ENCODE measurements around the gene DKKL1.

DKKL1 gene

DNA sequence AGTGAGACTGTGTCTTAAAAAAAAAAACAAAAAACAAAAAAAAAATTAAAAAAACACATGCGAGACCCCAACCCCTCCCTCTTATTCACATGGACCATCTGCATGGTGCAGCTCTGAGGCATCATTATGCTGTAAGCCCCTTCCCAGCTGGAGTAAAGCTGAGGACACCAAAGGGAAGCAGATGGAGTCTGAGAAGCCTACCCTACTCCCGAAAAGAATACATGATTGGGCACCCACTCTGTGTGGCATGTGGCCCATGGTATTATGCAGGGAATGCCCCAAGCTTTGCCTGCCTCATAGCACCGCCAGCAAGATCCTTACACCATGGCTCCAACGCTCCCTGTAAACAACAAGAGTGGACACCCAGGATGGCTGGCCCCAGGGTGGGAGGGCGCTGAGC lies 54.8 kb downstream of the DKKL1 start:
- peaks cover 50% of the 10 kb centered on the region for H3K27me3 ChIP-seq
- H3K36me3 ChIP-seq = no peaks in the 10 kb centered on the region
- no peaks in the 10 kb centered on the region for H3K9me3 ChIP-seq
- no peak for TF ChIP-seq CTCF (IDR thresholded peaks at IDR 0.05)
- peaks cover 19 to 25% of the 10 kb centered on the region in 2 experiments for H3K4me1 ChIP-seq (ENCODE audit: control insufficient read depth in 1 of 2, insufficient read depth in 1 of 2, low read depth in 1 of 2, low read length in 1 of 2)
- no peak overlapping the region for H3K27ac ChIP-seq
- H3K4me3 ChIP-seq (ENCODE audit: low read depth in 1 of 2, low read length in 1 of 2) = no peak overlapping the region

GRCh38 chr19:49419173-49419572 lies 55.5 kb downstream of the DKKL1 start:
- no peaks in the 10 kb centered on the region for H3K36me3 ChIP-seq
- H3K27me3 ChIP-seq = peaks cover 57% of the 10 kb centered on the region
- TF ChIP-seq CTCF (IDR thresholded peaks at IDR 0.05) = no peak

DNA sequence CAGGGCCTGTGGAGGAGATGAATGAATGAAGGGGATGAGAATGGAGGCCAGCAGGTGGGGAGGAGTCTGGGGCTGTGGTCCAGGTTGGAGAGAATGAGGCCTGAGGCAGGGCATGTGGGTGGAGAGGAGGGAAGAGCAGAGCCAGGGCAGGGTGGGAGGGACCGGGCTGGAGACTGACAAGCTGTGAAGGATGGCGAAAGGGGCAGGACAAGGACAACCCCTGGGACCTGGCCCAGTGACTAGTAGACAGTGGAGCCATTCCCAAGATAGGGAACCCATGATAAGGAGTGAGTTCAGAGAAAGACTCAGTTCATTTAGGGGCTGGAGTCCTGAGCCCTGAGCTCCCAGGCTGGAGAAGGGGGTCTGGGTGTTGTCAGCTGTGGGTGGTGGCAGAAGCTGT lies 56.5 kb downstream of the DKKL1 start:
- no peaks in the 10 kb centered on the region for H3K36me3 ChIP-seq
- no peak for TF ChIP-seq CTCF (IDR thresholded peaks at IDR 0.05)
- no peak overlapping the region for H3K4me3 ChIP-seq (ENCODE audit: low read depth in 1 of 2, low read length in 1 of 2)
- H3K27me3 ChIP-seq = peaks cover 67% of the 10 kb centered on the region
- H3K27ac ChIP-seq = no peak overlapping the region
- peaks cover 19 to 25% of the 10 kb centered on the region in 2 experiments for H3K4me1 ChIP-seq (ENCODE audit: control insufficient read depth in 1 of 2, insufficient read depth in 1 of 2, low read depth in 1 of 2, low read length in 1 of 2)
- H3K9me3 ChIP-seq = no peaks in the 10 kb centered on the region

More at GRCh38 chr19:49419173-49419572, 55.5 kb downstream of the DKKL1 start:
- Histone ChIP-seq H3K4me3 (ENCODE audit: low read depth in 1 of 2, low read length in 1 of 2) (no peak overlapping the region), H3K9me3 (no peaks in the 10 kb centered on the region), H3K4me1 (ENCODE audit: control insufficient read depth in 1 of 2, insufficient read depth in 1 of 2, low read depth in 1 of 2, low read length in 1 of 2) (peaks cover 19 to 25% of the 10 kb centered on the region in 2 experiments), H3K27ac (no peak overlapping the region)

GRCh38 chr19:49421039-49421877 lies 57.6 kb downstream of the DKKL1 start:
- peaks cover 19 to 25% of the 10 kb centered on the region in 2 experiments for H3K4me1 ChIP-seq (ENCODE audit: control insufficient read depth in 1 of 2, insufficient read depth in 1 of 2, low read depth in 1 of 2, low read length in 1 of 2)
- peaks cover 77% of the 10 kb centered on the region for H3K27me3 ChIP-seq
- no peaks in the 10 kb centered on the region for H3K9me3 ChIP-seq
- H3K36me3 ChIP-seq = no peaks in the 10 kb centered on the region
- no peak overlapping the region for H3K4me3 ChIP-seq (ENCODE audit: low read depth in 1 of 2, low read length in 1 of 2)
- no peak for TF ChIP-seq CTCF (IDR thresholded peaks at IDR 0.05)
- H3K27ac ChIP-seq = no peak overlapping the region

DNA sequence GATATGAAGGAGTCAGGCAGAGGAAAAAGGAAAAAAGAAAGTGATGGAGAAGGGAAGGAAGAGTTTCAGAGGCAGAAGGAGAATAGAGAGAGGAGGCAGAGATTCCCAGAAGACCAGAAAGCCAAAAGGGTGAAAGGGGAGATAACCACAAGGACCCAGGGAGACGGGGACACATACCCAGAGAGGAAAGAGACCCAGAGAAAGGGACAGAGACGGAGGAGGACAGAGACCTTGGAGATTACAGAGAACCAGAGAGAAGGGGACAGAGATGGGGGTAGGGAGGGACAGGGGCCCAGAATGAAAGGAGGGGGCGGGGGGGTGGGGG lies 58.2 kb downstream of the DKKL1 start:
- peaks cover 19 to 25% of the 10 kb centered on the region in 2 experiments for H3K4me1 ChIP-seq (ENCODE audit: control insufficient read depth in 1 of 2, insufficient read depth in 1 of 2, low read depth in 1 of 2, low read length in 1 of 2)
- no peaks in the 10 kb centered on the region for H3K36me3 ChIP-seq
- H3K4me3 ChIP-seq (ENCODE audit: low read depth in 1 of 2, low read length in 1 of 2) = no peak overlapping the region
- no peak for TF ChIP-seq CTCF (IDR thresholded peaks at IDR 0.05)
- H3K27me3 ChIP-seq = peaks cover 83% of the 10 kb centered on the region
- no peak overlapping the region for H3K27ac ChIP-seq
- H3K9me3 ChIP-seq = no peaks in the 10 kb centered on the region
